Psoas muscle (tissue), 8 donors: ENCODE measurements around the gene GLDC. TPM values are rescaled to one million over a fixed set of nuclear protein-coding genes. Genes with fewer than 3 reads are reported as not detected.

Experiments
- ATAC-seq, 4 donors: fragments of 200-7000 bp; cut with Tn5 transposase; one replicate each; pipeline ENCODE4 v1.9.1; 2020; ENCODE audit warnings: moderate library complexity in 3 of 4, mild to moderate bottlenecking in 2 of 4
- DNase-seq, 2 donors: peaks; one replicate each; pipeline ENCODE4 v3.0.0-alpha.2; 2020
- H3K27ac ChIP-seq: fragments of 200-600 bp; one replicate; pipeline ENCODE4 v1.8.0; 2022
- H3K27me3 ChIP-seq, 3 donors: fragments of 200-600 bp in 1 of 3; one replicate each; pipeline versions ENCODE4 v1.6.1 to v1.8.0; 2013 to 2022; ENCODE audit warnings: low read length in 2 of 3, mild to moderate bottlenecking in 2 of 3, moderate library complexity in 1 of 3; ENCODE audit not compliant: insufficient read depth in 3 of 3
- H3K36me3 ChIP-seq, 2 donors: fragments of 200-600 bp in 1 of 2; one replicate each; pipeline versions ENCODE4 v1.6.1 to v1.8.0; 2013 to 2022; ENCODE audit warnings: low read depth in 1 of 2, mild to moderate bottlenecking in 1 of 2, moderate library complexity in 1 of 2; ENCODE audit not compliant: insufficient read depth in 1 of 2
- H3K4me1 ChIP-seq: fragments of 200-600 bp; one replicate; pipeline ENCODE4 v1.8.0; 2022
- H3K4me3 ChIP-seq: fragments of 200-600 bp; one replicate; pipeline ENCODE4 v1.8.0; 2022; ENCODE audit warnings: mild to moderate bottlenecking
- H3K9me3 ChIP-seq: fragments of 200-600 bp; one replicate; pipeline ENCODE4 v1.8.0; 2022
- CTCF ChIP-seq: fragments of 200-600 bp; IDR thresholded peaks from one replicate; pipeline ENCODE4 v1.8.0; 2022; ENCODE audit warnings: antibody characterized with exemption
- WGBS, 3 donors: extraction: QIAGEN DNeasy Blood & Tissue Kit; methylation state at CpG; one replicate each; pipeline versions ENCODE4 v1.1.6 to v1.1.7; 2013; 5-methylcytosine and 5-hydroxymethylcytosine counted together
- intact Hi-C, 2 donors: fragments of 100-400 bp; cut with DNase I; formaldehyde crosslinking; loops; one replicate each; pipeline versions ENCODE4 v1.11.0 to v1.14.2; 2022
- polyA plus RNA-seq, 3 donors: library from polyadenylated mRNA; stranded (reverse); fragments of 200-250 nt; gene quantifications; one replicate each; pipeline ENCODE4 v1.2.3, GENCODE V29; 2013
- total RNA-seq, 4 donors: library from RNA; stranded (reverse); fragmentation: NEBNext Ultra II Directional in 2 of 4; extraction: Animal tissue kit (Norgen Biotek cat#: 25700) in 2 of 4; gene quantifications; one replicate each; pipeline versions ENCODE4 v1.2.1 to v1.2.4, GENCODE V29; 2021 to 2023
- donor health status: healthy with polysubstance abuse.
- donor health status: DM: no; HTN: no; CAD: no; lungs with moderate emphysema.
- donor health status: Bipolar disorder and iron deficiency.
- donor health status: healthy.
- donor health status: DM: yes; HTN: yes; CAD: no.
- donor health status: DM: no; HTN: no; CAD: no.
- donor health status: DM: no; HTN: no; CAD: no.
- donor health status: DM: yes; HTN: yes; CAD: no.

GLDC gene
- total and polyA plus RNA-seq, 7 donors = 0.30 to 2.3 (median 1.3) TPM

DNA sequence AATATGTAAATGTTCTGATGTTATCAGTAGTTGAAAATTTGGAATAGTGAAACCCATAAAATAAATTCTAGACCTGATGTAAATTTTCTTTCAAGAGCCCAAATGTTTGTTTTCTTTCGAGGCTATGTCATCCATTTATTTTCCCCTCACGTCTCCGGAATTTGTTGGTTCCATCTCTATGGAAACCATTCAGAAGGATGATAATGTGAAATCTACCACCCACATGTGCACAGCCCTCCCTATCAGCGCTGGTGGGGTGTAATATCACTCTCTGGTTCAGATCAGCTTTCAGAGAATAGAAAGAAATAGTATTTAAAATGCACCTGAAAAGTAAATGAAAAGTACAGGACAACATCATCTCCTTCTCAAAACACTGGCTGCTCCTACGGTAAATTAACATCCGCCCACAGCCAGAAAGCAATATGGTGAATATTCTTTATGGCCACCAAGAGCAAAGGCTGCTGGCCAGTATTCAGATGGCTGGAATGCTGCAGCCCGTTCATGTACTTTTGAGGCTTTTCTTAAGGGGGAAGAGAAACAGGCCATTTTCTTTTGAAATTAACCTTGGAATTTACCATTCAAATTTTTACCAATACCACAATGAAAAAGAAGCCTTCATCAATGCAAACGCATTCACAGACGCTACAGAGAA lies 28.5 kb downstream of the GLDC start:
- Histone ChIP-seq H3K27ac (no peak overlapping the region), H3K9me3 (no peaks in the 10 kb centered on the region), H3K4me1 (no peaks in the 10 kb centered on the region), H3K36me3 (no peaks in the 10 kb centered on the region), H3K4me3 (no peak overlapping the region), H3K27me3 (no peaks in the 10 kb centered on the region)
- WGBS, 3 donors = 61 to 65% (median 63%) methylated on average over 9 of the region's 9 CpGs
- no peak for DNase-seq
- ATAC-seq = no peak
- no peak for TF ChIP-seq CTCF
- intact Hi-C loops = no loop called here

GRCh38 chr9:6614489-6614888 lies 31.0 kb downstream of the GLDC start:
- ATAC-seq (no peak), DNase-seq (no peak)
- Histone ChIP-seq H3K27ac (no peak overlapping the region), H3K4me1 (no peaks in the 10 kb centered on the region), H3K9me3 (no peaks in the 10 kb centered on the region), H3K36me3 (no peaks in the 10 kb centered on the region), H3K27me3 (no peaks in the 10 kb centered on the region), H3K4me3 (no peak overlapping the region)
- WGBS, 3 donors = 66 to 73% (median 68%) methylated on average over 5 of the region's 5 CpGs
- TF ChIP-seq CTCF = no peak
- intact Hi-C loops = no loop called here

GRCh38 chr9:6611865-6612264 lies 33.7 kb downstream of the GLDC start:
- intact Hi-C loops = no loop called here
- WGBS, 3 donors = 20 to 35% (median 30%) methylated on average over 1 of the region's 1 CpG

GRCh38 chr9:6610073-6610472 lies 35.5 kb downstream of the GLDC start:
- WGBS, 3 donors = 87 to 91% (median 89%) methylated on average over 2 of the region's 2 CpGs
- intact Hi-C loops = no loop called here
- no peak for DNase-seq
- Histone ChIP-seq H3K4me1 (no peaks in the 10 kb centered on the region), H3K36me3 (no peaks in the 10 kb centered on the region), H3K27ac (no peak overlapping the region), H3K9me3 (no peaks in the 10 kb centered on the region), H3K4me3 (no peak overlapping the region), H3K27me3 (no peaks in the 10 kb centered on the region)
- TF ChIP-seq CTCF = no peak
- no peak for ATAC-seq

More at GRCh38 chr9:6611865-6612264, 33.7 kb downstream of the GLDC start:
- ATAC-seq (no peak), DNase-seq (no peak)
- H3K9me3 ChIP-seq = no peaks in the 10 kb centered on the region
- no peak for TF ChIP-seq CTCF
- H3K27me3 ChIP-seq = no peaks in the 10 kb centered on the region
- no peaks in the 10 kb centered on the region for H3K36me3 ChIP-seq
- H3K27ac ChIP-seq = no peak overlapping the region
- no peak overlapping the region for H3K4me3 ChIP-seq
- no peaks in the 10 kb centered on the region for H3K4me1 ChIP-seq

GRCh38 chr9:6609497-6610016 lies 36.0 kb downstream of the GLDC start:
- no peaks in the 10 kb centered on the region for H3K9me3 ChIP-seq
- H3K27ac ChIP-seq = no peak overlapping the region
- H3K36me3 ChIP-seq = no peaks in the 10 kb centered on the region
- no peak for ATAC-seq
- intact Hi-C loops = no loop called here
- DNase-seq = no peak
- WGBS, 3 donors = 81 to 83% (median 83%) methylated on average over 11 of the region's 11 CpGs
- no peaks in the 10 kb centered on the region for H3K27me3 ChIP-seq
- H3K4me3 ChIP-seq = no peak overlapping the region
- no peak for TF ChIP-seq CTCF
- no peaks in the 10 kb centered on the region for H3K4me1 ChIP-seq
